Gastroesophageal sphincter (tissue), 4 donors: ENCODE results near the gene ATF7IP2. TPM values are rescaled to one million over a fixed set of nuclear protein-coding genes. Genes with fewer than 3 reads are reported as not detected.

ENCODE experiments used
- ATAC-seq: fragments of 150-250 bp; one replicate; pipeline ENCODE4 v1.9.1; 2016; ENCODE audit warnings: mild to moderate bottlenecking, moderate library complexity
- H3K27ac ChIP-seq, 4 donors: fragments of 200-600 bp; sonication (generic) in 3 of 4; 1 replicate in 3 of 4; 2 replicates in 1 of 4; pipeline ENCODE4 v1.5.1; 2016 to 2019
- H3K27me3 ChIP-seq: fragments of 200-600 bp; sonication (generic); one replicate; pipeline ENCODE4 v1.5.1; 2019
- H3K36me3 ChIP-seq, 2 donors: fragments of 200-600 bp; sonication (generic); one replicate each; pipeline ENCODE4 v1.5.1; 2019; ENCODE audit warnings: control low read depth in 1 of 2
- H3K4me1 ChIP-seq, 3 donors: fragments of 200-600 bp; sonication (generic); 1 replicate in 2 of 3; 2 replicates in 1 of 3; pipeline ENCODE4 v1.5.1; 2016 to 2019; ENCODE audit warnings: control low read depth in 2 of 3
- H3K4me3 ChIP-seq, 2 donors: fragments of 200-600 bp; sonication (generic); one replicate each; pipeline ENCODE4 v1.5.1; 2019; ENCODE audit warnings: mild to moderate bottlenecking in 1 of 2, moderate library complexity in 1 of 2
- H3K9me3 ChIP-seq, 3 donors: fragments of 200-600 bp; sonication (generic); one replicate each; pipeline ENCODE4 v1.5.1; 2017 to 2019; ENCODE audit warnings: control low read depth in 2 of 3
- EP300 ChIP-seq: sonication (generic); formaldehyde crosslinking; IDR thresholded peaks from one replicate; pipeline ENCODE4 v1.6.1; 2017; ENCODE audit warnings: antibody characterized with exemption, mild to moderate bottlenecking
- POLR2A ChIP-seq, 2 donors: fragments of 450-650 bp; IDR thresholded peaks; one replicate each; pipeline ENCODE4 v1.6.1; 2017; ENCODE audit warnings: antibody characterized with exemption in 2 of 2, mild to moderate bottlenecking in 2 of 2, moderate library complexity in 1 of 2
- POLR2AphosphoS5 ChIP-seq: sonication (generic); formaldehyde crosslinking; IDR thresholded peaks from one replicate; pipeline ENCODE4 v1.6.1; 2017; ENCODE audit warnings: antibody characterized with exemption
- WGBS, 2 donors: methylation state at CpG; one replicate each; pipeline ENCODE4 v1.1.5; 2018; ENCODE audit warnings: low coverage in 1 of 2; 5-methylcytosine and 5-hydroxymethylcytosine counted together
- total RNA-seq, 4 donors: library from RNA; depleted of rRNA; stranded (reverse); fragments of >200 nt; gene quantifications; one replicate each; pipeline ENCODE4 v1.1.0, GENCODE V29; 2016
- TF ChIP-seq, protein P1 (sequence below), 4 experiments: fragments of 200-600 bp in 2 of 4; fragments of 450-650 bp in 2 of 4; sonication (generic) in 1 of 4; IDR thresholded peaks; one replicate each; pipeline ENCODE4 v1.5.1; 2017 to 2019; ENCODE audit warnings: antibody characterized with exemption in 4 of 4, mild to moderate bottlenecking in 2 of 4, moderate library complexity in 2 of 4

Gene ATF7IP2
- total RNA-seq, 4 donors from 2014 or later, result 4.6 to 11.2 (median 7.2) TPM

GRCh38 chr16:10495031-10495345 lies 109.1 kb downstream of the ATF7IP2 start:
- no peaks in the 10 kb centered on the region for H3K4me1 ChIP-seq
- H3K36me3 ChIP-seq, result no peaks in the 10 kb centered on the region
- ATAC-seq, result no peak
- 92 to 100% methylated on average over 6 of the region's 6 CpGs for WGBS, 2 donors
- TF ChIP-seq POLR2AphosphoS5 (no peak), POLR2A (IDR thresholded peaks at IDR 0.05) (no peak), EP300 (no peak)
- TF ChIP-seq, protein P1, sequence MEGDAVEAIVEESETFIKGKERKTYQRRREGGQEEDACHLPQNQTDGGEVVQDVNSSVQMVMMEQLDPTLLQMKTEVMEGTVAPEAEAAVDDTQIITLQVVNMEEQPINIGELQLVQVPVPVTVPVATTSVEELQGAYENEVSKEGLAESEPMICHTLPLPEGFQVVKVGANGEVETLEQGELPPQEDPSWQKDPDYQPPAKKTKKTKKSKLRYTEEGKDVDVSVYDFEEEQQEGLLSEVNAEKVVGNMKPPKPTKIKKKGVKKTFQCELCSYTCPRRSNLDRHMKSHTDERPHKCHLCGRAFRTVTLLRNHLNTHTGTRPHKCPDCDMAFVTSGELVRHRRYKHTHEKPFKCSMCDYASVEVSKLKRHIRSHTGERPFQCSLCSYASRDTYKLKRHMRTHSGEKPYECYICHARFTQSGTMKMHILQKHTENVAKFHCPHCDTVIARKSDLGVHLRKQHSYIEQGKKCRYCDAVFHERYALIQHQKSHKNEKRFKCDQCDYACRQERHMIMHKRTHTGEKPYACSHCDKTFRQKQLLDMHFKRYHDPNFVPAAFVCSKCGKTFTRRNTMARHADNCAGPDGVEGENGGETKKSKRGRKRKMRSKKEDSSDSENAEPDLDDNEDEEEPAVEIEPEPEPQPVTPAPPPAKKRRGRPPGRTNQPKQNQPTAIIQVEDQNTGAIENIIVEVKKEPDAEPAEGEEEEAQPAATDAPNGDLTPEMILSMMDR (IDR thresholded peaks at IDR 0.05), result no peak
- H3K4me3 ChIP-seq, result no peak overlapping the region
- H3K27ac ChIP-seq, result no peak overlapping the region
- H3K27me3 ChIP-seq, result no peaks in the 10 kb centered on the region
- peaks cover 0 to 12% (median 0%) of the 10 kb centered on the region in 3 donors for H3K9me3 ChIP-seq

DNA sequence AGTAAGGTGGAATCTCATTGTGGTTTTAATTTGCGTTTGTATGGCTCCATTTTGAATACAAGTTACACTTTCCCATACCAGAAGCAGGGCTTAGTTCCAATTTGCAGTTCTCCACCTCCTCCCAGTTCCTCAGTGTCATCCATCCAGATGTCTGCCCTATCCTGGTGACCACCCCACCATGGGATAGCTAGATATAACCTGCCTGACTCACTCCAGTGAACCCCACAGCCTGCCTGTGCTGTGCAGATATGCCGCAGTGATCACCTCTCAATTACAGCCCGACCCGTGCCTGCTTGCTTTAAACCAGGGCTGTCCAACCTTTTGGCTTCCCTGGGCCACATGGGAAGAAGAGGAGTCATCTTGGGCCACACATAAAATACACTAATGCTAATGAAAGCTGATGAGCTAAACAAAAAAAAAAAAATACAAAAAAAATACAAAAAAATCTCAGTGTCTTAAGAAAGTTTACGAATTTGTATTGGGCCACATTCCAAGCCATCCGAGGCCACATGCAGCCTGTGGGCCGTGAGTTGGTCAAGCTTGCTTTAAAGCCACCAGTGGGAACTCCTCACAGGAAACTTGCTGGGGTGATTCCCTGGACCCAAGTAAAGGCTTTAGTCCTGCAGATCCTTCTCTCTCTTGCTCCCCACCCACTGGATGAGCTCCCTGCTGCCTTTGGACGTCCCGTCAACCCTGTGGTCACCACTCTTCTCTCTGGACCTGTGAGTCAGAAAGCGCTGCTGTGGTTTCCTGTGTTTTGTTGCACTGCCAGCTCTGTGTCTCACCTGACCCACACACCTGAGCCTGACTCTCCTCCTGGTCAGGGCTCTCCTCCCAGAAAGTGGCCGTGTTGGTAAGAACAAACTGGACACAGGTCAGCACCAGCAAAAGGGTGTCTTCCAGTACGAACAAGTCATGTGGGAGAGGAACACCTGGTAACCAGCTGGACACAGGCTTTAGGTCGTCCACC lies 111.6 kb downstream of the ATF7IP2 start:
- no peak for ATAC-seq
- no peak for TF ChIP-seq POLR2A (IDR thresholded peaks at IDR 0.05)
- no peak for TF ChIP-seq EP300
- no peak for TF ChIP-seq POLR2AphosphoS5
- TF ChIP-seq, protein P1 (IDR thresholded peaks at IDR 0.05), result no peak
- 79 to 81% methylated on average over 4 of the region's 13 CpGs for WGBS, 2 donors
- no peaks in the 10 kb centered on the region for H3K4me1 ChIP-seq
- no peaks in the 10 kb centered on the region for H3K27me3 ChIP-seq
- H3K4me3 ChIP-seq, result no peak overlapping the region
- H3K36me3 ChIP-seq, result peaks cover 0 to 8% of the 10 kb centered on the region in 2 donors
- peaks cover 0 to 12% (median 0%) of the 10 kb centered on the region in 3 donors for H3K9me3 ChIP-seq
- no peak overlapping the region for H3K27ac ChIP-seq

DNA sequence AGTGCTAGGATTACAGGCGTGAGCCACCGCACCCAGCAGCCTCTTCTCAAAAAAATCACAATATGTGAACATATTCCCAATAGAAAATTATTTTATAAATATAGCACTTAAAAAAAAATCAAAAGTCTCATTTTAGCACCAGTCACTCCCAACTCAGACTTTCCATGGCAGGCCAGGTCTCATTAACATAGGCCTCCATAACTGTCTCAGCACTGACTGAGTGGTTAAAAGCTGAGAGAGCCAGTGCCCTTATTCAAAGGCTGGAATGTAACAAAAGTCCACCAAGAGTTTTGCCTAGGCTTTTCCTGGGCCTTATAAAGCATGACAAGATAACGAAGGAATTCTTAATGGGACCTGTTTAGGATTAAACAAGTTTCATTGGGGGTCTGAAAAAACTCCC lies 114.7 kb downstream of the ATF7IP2 start:
- Histone ChIP-seq H3K4me3 (no peak overlapping the region), H3K4me1 (no peaks in the 10 kb centered on the region), H3K27ac (no peak overlapping the region), H3K27me3 (no peaks in the 10 kb centered on the region), H3K36me3 (peaks cover 0 to 8% of the 10 kb centered on the region in 2 donors), H3K9me3 (peaks cover 0 to 1% (median 0%) of the 10 kb centered on the region in 3 donors)
- whole genome bisulfite sequencing, 2 donors, result 100% methylated on average over 2 to 3 of the region's 3 CpGs
- ATAC-seq, result no peak
- TF ChIP-seq EP300 (no peak), POLR2A (IDR thresholded peaks at IDR 0.05) (no peak), POLR2AphosphoS5 (no peak)
- TF ChIP-seq, protein P1 (IDR thresholded peaks at IDR 0.05), result no peak

DNA sequence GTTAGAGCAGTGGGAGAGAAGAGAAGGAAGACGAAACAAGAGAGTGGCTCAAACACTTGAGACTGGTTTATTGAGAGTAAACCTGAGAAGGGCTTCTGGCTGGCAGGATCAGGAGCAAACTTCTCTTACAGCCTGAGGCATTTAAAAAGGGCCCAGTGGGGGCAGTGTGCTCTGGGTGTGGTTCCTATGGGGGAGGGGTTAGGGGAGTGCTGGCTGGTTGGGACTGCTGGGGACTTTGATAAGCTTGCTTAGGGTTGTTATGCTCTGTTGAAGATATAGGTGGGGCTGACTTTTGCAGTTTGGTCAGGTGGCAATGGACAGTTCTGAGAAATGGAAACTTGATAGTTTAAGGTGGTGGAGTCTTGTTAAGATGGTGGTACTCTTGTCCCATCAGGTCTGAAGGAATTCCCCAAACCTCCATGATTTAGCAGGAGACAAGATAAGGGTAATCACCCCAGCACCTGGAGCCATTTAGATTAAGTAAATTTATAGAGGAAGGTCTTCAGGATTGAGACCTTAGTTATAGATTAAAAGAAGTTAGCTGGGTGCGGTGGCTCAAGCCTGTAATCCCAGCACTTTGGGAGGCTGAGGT lies 115.3 kb downstream of the ATF7IP2 start:
- H3K27ac ChIP-seq, result no peak overlapping the region
- WGBS, 2 donors, result 100% methylated on average over 2 of the region's 2 CpGs; no CpG with 5 or more reads in 1 of the 2 donors
- no peak overlapping the region for H3K4me3 ChIP-seq
- H3K27me3 ChIP-seq, result no peaks in the 10 kb centered on the region
- no peak for ATAC-seq
- TF ChIP-seq, protein P1 (IDR thresholded peaks at IDR 0.05), result no peak
- TF ChIP-seq POLR2AphosphoS5 (no peak), EP300 (no peak), POLR2A (IDR thresholded peaks at IDR 0.05) (no peak)
- peaks cover 0 to 8% of the 10 kb centered on the region in 2 donors for H3K36me3 ChIP-seq
- no peaks in the 10 kb centered on the region for H3K4me1 ChIP-seq
- no peaks in the 10 kb centered on the region for H3K9me3 ChIP-seq
